ENCODE results near the gene DYTN. TPM values are rescaled to one million over a fixed set of nuclear protein-coding genes. Genes with fewer than 3 reads are reported as not detected.

Gene DYTN
- total and polyA plus RNA-seq, 3 experiments from 2014 or later, result not detected

DNA sequence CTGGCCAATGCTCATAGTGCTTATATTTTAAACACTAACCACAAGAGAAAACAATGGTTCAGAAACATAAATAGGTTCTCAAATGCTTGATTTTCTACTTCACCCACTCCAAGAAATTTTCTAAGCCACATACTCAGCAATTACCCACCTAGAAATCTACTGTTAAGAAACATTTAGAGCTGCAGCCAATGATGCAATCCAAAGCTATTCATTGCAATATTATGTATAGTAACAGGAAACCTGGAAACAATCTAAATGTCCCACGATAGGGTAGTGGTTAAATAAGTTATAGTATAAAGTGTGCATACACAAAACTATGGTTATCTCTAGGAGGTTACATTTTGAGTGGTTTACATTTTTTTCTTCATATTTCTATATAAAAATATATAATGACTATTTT is 70.2 kb downstream of the DYTN start:
- Histone ChIP-seq H3K27me3 (ENCODE audit: insufficient read depth, low read length, poor library complexity, severe bottlenecking) (no peaks in the 10 kb centered on the region), H3K36me3 (ENCODE audit: insufficient read depth, low read length) (no peaks in the 10 kb centered on the region), H3K4me1 (ENCODE audit: insufficient read depth, low read length) (no peaks in the 10 kb centered on the region), H3K9me3 (ENCODE audit: low read length) (no peaks in the 10 kb centered on the region), H3K27ac (ENCODE audit: low read depth, low read length) (no peak overlapping the region), H3K4me3 (ENCODE audit: low read length) (no peak overlapping the region)
- Mint-ChIP-seq H3K9me3 (no peaks in the 10 kb centered on the region), H3K4me3 (no peak overlapping the region), H3K36me3 (no peaks in the 10 kb centered on the region), H3K4me1 (no peaks in the 10 kb centered on the region), H3K27ac (no peak overlapping the region), H3K27me3 (peaks cover 4 to 13% of the 10 kb centered on the region in 2 donors)
- POLR2A ChIA-PET, result no interaction called here
- CTCF ChIA-PET, result no interaction called here
- no peak for DNase-seq

DNA sequence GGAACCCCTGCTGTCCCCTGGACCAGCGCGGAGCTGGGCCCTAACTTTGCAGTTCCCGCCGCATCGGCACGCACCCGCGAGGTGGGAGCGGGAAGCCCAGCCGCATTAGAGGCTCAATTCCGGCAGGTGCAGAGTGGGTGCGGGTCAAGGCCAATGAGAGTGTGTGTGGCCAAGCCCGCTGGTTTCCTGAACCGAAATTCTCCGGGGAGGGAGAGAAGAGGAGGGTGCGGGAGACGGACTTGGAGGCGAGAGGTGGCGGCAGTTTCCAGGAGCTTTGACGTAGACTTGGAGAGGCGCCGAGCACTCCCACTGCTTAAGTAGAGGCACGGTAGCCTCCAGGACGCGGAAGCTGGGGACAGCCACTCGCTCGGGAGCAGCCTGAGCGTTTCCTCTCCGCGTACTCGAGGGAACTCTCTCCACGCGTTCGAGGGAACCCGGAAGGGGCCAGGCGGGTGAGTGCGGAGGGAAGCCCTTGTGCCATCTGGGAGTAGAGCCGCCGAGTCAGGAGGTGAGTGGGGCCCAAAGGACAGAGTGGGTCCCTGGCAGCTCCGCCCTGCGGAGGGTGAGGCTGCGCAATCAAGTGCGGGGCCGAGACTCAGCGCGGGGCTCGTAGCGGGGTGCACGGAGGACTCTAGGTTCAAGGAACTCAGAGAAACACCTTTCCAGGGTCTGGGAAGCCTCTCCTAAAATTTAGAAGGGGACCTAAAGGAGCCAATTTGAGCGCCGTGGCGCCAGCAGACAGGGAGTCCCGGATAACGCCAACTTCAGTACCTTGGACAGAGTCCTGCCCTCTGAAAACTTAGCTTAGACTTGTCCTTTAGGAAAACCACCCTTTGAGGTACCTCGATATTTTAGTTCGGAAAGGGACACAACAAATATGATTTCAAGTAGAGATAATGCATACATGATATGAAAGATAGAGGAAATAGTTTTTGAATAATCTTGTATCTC is 75.8 kb downstream of the DYTN start, which contains the start of gene FAM237A:
FAM237A (plus strand) TSS at position 413 of the 951 bp plus-strand sequence. CDS start 1,750 bp downstream, outside the sequence.
- ChIA-PET CTCF (no interaction called here), POLR2A (no interaction called here)
- Mint-ChIP-seq H3K27me3 (peaks cover 7 to 16% of the 10 kb centered on the region in 2 donors), H3K36me3 (no peaks in the 10 kb centered on the region), H3K27ac (no peak within 1 kb of the TSS), H3K4me1 (no peaks in the 10 kb centered on the region), H3K4me3 (no peak within 1 kb of the TSS), H3K9me3 (peaks cover 0 to 3% (median 0%) of the 10 kb centered on the region in 5 donors)
- Histone ChIP-seq H3K4me1 (ENCODE audit: insufficient read depth, low read length) (no peaks in the 10 kb centered on the region), H3K4me3 (ENCODE audit: low read length) (no peak within 1 kb of the TSS), H3K27ac (ENCODE audit: low read depth, low read length) (no peak within 1 kb of the TSS), H3K36me3 (ENCODE audit: insufficient read depth, low read length) (no peaks in the 10 kb centered on the region), H3K9me3 (ENCODE audit: low read length) (no peaks in the 10 kb centered on the region), H3K27me3 (ENCODE audit: insufficient read depth, low read length, poor library complexity, severe bottlenecking) (no peaks in the 10 kb centered on the region)
- DNase-seq, result no peak

DNA sequence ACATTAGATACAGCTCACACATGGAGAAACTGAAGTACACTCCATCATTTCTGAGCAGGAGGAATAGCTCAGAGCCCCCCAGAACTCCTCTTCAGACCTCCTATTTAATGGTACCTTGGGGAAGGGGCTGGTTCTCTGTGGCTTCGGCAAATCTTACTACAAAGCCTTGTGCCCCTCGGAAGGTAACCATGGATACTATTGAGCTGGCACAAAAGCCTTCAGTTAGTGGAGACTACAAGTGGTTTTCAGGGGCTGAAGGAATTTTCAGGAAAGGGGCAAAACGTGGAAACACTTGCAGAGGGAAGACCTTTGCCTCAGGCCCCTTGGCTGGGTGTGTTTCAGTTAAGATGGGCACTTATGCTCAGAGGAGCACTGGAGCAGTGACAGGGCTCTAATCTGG is 77.0 kb downstream of the DYTN start:
- CTCF ChIA-PET, result no interaction called here
- H3K4me1 Mint-ChIP-seq, result no peaks in the 10 kb centered on the region
- no peaks in the 10 kb centered on the region for H3K4me1 ChIP-seq (ENCODE audit: insufficient read depth, low read length)

DNA sequence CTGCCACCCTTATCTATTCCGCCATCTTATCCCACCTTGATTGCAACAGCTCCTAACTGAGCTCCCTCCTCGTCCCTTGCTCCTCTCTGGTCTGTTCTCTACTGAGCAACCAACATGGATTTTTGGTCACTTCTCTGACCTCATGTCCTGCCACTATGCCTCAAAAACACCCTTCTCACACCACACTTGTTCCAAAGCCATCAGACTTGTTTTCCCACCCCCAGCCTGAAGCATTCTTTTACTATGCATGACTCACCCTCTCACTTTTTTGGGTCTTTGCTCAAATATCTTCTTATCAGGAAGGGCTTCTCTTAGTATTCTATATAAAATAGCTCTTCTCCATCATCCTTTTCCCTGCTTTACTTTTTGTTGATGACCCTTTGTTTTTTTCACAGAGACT is 78.6 kb downstream of the DYTN start:
- DNase-seq, result no peak
- ChIA-PET POLR2A (no interaction called here), CTCF (no interaction called here)
- no peaks in the 10 kb centered on the region for H3K4me1 ChIP-seq (ENCODE audit: insufficient read depth, low read length)
- Mint-ChIP-seq H3K36me3 (no peaks in the 10 kb centered on the region), H3K27ac (no peak overlapping the region), H3K27me3 (peaks cover 7 to 19% of the 10 kb centered on the region in 2 donors), H3K4me3 (no peak overlapping the region), H3K9me3 (peaks cover 0 to 3% (median 0%) of the 10 kb centered on the region in 5 donors), H3K4me1 (no peaks in the 10 kb centered on the region)
- no peaks in the 10 kb centered on the region for H3K9me3 ChIP-seq (ENCODE audit: low read length)
- H3K36me3 ChIP-seq (ENCODE audit: insufficient read depth, low read length), result no peaks in the 10 kb centered on the region
- H3K27ac ChIP-seq (ENCODE audit: low read depth, low read length), result no peak overlapping the region
- no peak overlapping the region for H3K4me3 ChIP-seq (ENCODE audit: low read length)
- no peaks in the 10 kb centered on the region for H3K27me3 ChIP-seq (ENCODE audit: insufficient read depth, low read length, poor library complexity, severe bottlenecking)

More for the DNA sequence above, 77.0 kb downstream of the DYTN start:
- Mint-ChIP-seq H3K27me3 (peaks cover 7 to 16% of the 10 kb centered on the region in 2 donors), H3K4me3 (no peak overlapping the region), H3K27ac (no peak overlapping the region), H3K36me3 (no peaks in the 10 kb centered on the region), H3K9me3 (peaks cover 0 to 3% (median 0%) of the 10 kb centered on the region in 5 donors)
- Histone ChIP-seq H3K27me3 (ENCODE audit: insufficient read depth, low read length, poor library complexity, severe bottlenecking) (no peaks in the 10 kb centered on the region), H3K4me3 (ENCODE audit: low read length) (no peak overlapping the region), H3K9me3 (ENCODE audit: low read length) (no peaks in the 10 kb centered on the region), H3K27ac (ENCODE audit: low read depth, low read length) (no peak overlapping the region), H3K36me3 (ENCODE audit: insufficient read depth, low read length) (no peaks in the 10 kb centered on the region)
- DNase-seq, result no peak
- POLR2A ChIA-PET, result no interaction called here

DNA sequence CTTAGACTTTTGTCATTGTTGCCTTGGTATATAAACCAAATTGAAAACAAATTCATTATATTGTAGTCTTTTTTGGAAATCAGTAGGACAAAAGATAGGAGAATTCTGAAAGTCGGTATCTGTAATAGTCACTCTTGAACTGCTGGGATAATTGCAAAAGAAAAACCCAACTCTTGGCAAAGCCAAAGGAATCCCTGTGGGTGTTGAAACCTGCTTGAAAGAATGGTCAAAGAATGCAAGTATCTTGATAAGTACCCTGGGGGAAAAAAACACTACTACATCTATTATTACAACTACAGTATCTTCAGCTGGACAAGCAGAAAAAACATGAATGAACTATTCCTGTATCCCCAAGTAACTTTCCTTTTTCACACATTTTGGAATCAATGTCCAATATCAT is 83.2 kb downstream of the DYTN start:
- Histone ChIP-seq H3K27me3 (ENCODE audit: insufficient read depth, low read length, poor library complexity, severe bottlenecking) (no peaks in the 10 kb centered on the region), H3K27ac (ENCODE audit: low read depth, low read length) (no peak overlapping the region), H3K9me3 (ENCODE audit: low read length) (no peaks in the 10 kb centered on the region), H3K4me3 (ENCODE audit: low read length) (no peak overlapping the region), H3K4me1 (ENCODE audit: insufficient read depth, low read length) (no peaks in the 10 kb centered on the region), H3K36me3 (ENCODE audit: insufficient read depth, low read length) (no peaks in the 10 kb centered on the region)
- no peak for DNase-seq
- Mint-ChIP-seq H3K4me3 (no peak overlapping the region), H3K4me1 (no peaks in the 10 kb centered on the region), H3K36me3 (no peaks in the 10 kb centered on the region), H3K9me3 (no peaks in the 10 kb centered on the region), H3K27me3 (peaks cover 2 to 6% of the 10 kb centered on the region in 2 donors), H3K27ac (no peak overlapping the region)
- POLR2A ChIA-PET, result no interaction called here
- CTCF ChIA-PET, result no interaction called here

DNA sequence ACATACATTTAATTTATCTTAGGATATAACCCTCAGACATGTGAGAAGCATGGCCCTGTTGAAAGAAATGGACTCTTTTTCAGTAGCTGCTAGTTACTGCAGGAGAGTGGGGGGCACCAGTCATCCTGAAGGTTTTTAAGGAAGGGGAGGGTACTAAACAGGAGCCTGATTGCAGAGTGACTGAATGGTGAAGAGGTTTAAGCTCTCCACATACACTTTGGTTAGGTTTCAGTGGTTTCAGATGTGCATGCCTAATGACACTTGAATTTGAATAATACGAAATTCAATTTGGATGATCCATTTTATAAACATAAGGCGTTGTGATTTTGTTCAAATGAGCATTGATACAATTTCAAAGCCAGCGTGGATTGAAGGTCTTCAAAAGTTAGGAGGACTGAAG is 86.9 kb downstream of the DYTN start:
- POLR2A ChIA-PET, result no interaction called here
- peaks cover 0 to 2% (median 0%) of the 10 kb centered on the region in 5 donors for H3K9me3 Mint-ChIP-seq

DNA sequence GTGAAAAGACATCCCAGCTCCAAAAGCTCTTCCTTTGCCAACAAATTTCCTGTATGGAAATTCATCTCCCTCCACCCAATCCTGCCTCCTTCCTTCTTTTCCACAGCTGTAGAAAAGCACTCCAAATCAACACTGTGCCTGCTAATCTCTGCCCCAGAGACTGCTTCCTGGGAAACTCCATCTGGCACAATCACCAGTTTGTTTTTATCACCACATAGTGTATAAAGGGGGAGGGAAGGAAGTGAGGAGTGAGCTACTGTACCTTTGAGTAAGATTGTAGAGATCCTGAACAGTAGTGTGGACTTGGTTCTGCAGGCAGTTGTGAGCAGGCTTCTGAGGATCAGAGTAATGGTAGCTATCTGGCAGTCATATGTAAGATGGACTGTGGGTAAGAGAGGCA is 90.6 kb downstream of the DYTN start:
- H3K4me1 ChIP-seq (ENCODE audit: insufficient read depth, low read length), result no peaks in the 10 kb centered on the region
- H3K4me1 Mint-ChIP-seq, result no peaks in the 10 kb centered on the region
- no peak overlapping the region for H3K4me3 Mint-ChIP-seq
- no peak overlapping the region for H3K4me3 ChIP-seq (ENCODE audit: low read length)
- H3K27me3 ChIP-seq (ENCODE audit: insufficient read depth, low read length, poor library complexity, severe bottlenecking), result no peaks in the 10 kb centered on the region
- no peak overlapping the region for H3K27ac Mint-ChIP-seq
- no peak for DNase-seq
- H3K36me3 ChIP-seq (ENCODE audit: insufficient read depth, low read length), result no peaks in the 10 kb centered on the region
- POLR2A ChIA-PET, result no interaction called here
- H3K36me3 Mint-ChIP-seq, result no peaks in the 10 kb centered on the region
- no peak overlapping the region for H3K27ac ChIP-seq (ENCODE audit: low read depth, low read length)
- CTCF ChIA-PET, result no interaction called here
- no peaks in the 10 kb centered on the region for H3K9me3 ChIP-seq (ENCODE audit: low read length)
- peaks cover 9 to 25% of the 10 kb centered on the region in 2 donors for H3K27me3 Mint-ChIP-seq
- peaks cover 0 to 2% (median 0%) of the 10 kb centered on the region in 5 donors for H3K9me3 Mint-ChIP-seq

More for the DNA sequence above, 86.9 kb downstream of the DYTN start:
- Histone ChIP-seq H3K4me1 (ENCODE audit: insufficient read depth, low read length) (no peaks in the 10 kb centered on the region), H3K9me3 (ENCODE audit: low read length) (no peaks in the 10 kb centered on the region), H3K4me3 (ENCODE audit: low read length) (no peak overlapping the region), H3K27ac (ENCODE audit: low read depth, low read length) (no peak overlapping the region), H3K27me3 (ENCODE audit: insufficient read depth, low read length, poor library complexity, severe bottlenecking) (no peaks in the 10 kb centered on the region), H3K36me3 (ENCODE audit: insufficient read depth, low read length) (no peaks in the 10 kb centered on the region)
- H3K27me3 Mint-ChIP-seq, result peaks cover 2 to 25% of the 10 kb centered on the region in 2 donors
- H3K4me1 Mint-ChIP-seq, result no peaks in the 10 kb centered on the region
- CTCF ChIA-PET, result no interaction called here
- H3K36me3 Mint-ChIP-seq, result no peaks in the 10 kb centered on the region
- no peak overlapping the region for H3K4me3 Mint-ChIP-seq
- H3K27ac Mint-ChIP-seq, result no peak overlapping the region
- no peak for DNase-seq

DNA sequence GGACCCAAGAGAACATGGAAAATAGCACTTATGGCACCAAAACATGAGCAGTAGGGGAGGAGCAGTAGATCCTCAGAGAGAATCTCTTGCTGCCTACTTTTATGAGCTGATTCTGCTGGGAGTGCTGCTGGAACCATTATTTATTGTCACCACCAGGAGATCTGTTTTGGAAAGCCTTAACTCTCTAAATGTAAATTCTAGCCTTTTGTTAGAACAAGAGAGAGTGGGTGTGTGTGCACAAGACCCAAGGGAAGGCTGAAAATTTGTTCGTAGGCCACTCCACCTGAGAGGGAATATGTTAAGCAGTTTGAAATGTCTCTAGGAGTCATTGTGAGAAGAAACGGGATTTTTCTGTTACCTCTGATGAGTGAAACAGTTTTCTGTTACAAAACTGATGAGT is 92.1 kb downstream of the DYTN start:
- peaks cover 0 to 2% (median 0%) of the 10 kb centered on the region in 5 donors for H3K9me3 Mint-ChIP-seq
- Histone ChIP-seq H3K27ac (ENCODE audit: low read depth, low read length) (no peak overlapping the region), H3K27me3 (ENCODE audit: insufficient read depth, low read length, poor library complexity, severe bottlenecking) (no peaks in the 10 kb centered on the region), H3K36me3 (ENCODE audit: insufficient read depth, low read length) (no peaks in the 10 kb centered on the region), H3K9me3 (ENCODE audit: low read length) (no peaks in the 10 kb centered on the region), H3K4me1 (ENCODE audit: insufficient read depth, low read length) (no peaks in the 10 kb centered on the region), H3K4me3 (ENCODE audit: low read length) (no peak overlapping the region)
- no peak for DNase-seq
- H3K36me3 Mint-ChIP-seq, result no peaks in the 10 kb centered on the region
- POLR2A ChIA-PET, result no interaction called here
- no peak overlapping the region for H3K27ac Mint-ChIP-seq
- CTCF ChIA-PET, result no interaction called here
- H3K4me3 Mint-ChIP-seq, result no peak overlapping the region
- H3K27me3 Mint-ChIP-seq, result peaks cover 7 to 25% of the 10 kb centered on the region in 2 donors
- no peaks in the 10 kb centered on the region for H3K4me1 Mint-ChIP-seq

All from CD8-positive, alpha-beta memory T cell (primary cell).